Heart left ventricle (tissue), 16 donors: Measurements from ENCODE around the gene RPP40. TPM values are rescaled to one million over a fixed set of nuclear protein-coding genes. Genes with fewer than 3 reads are reported as not detected.

Source experiments
- ATAC-seq, 4 donors: fragments of 200-7000 bp; cut with Tn5 transposase; one replicate each; pipeline ENCODE4 v1.9.1; 2020 to 2022; ENCODE audit warnings: moderate library complexity in 4 of 4, mild to moderate bottlenecking in 3 of 4, moderate number of reproducible peaks in 1 of 4
- DNase-seq, 5 donors: peaks; one replicate each; pipeline ENCODE4 v3.0.0-alpha.2; 2020
- H3K27ac ChIP-seq, 12 donors: fragments of 200-600 bp; sonication (generic) in 4 of 12; one replicate each; pipeline versions ENCODE4 v1.5.0 to v1.8.0; 2016 to 2022; ENCODE audit warnings: mild to moderate bottlenecking in 2 of 12
- H3K27me3 ChIP-seq, 9 donors: fragments of 200-600 bp; sonication (generic) in 2 of 9; one replicate each; pipeline versions ENCODE4 v1.5.1 to v1.8.0; 2016 to 2022; ENCODE audit warnings: mild to moderate bottlenecking in 3 of 9
- H3K36me3 ChIP-seq, 9 donors: fragments of 200-600 bp; sonication (generic) in 2 of 9; one replicate each; pipeline versions ENCODE4 v1.5.0 to v1.8.0; 2018 to 2022; ENCODE audit warnings: mild to moderate bottlenecking in 2 of 9
- H3K4me1 ChIP-seq, 12 donors: fragments of 200-600 bp; sonication (generic) in 4 of 12; one replicate each; pipeline versions ENCODE4 v1.5.0 to v1.8.0; 2016 to 2022; ENCODE audit warnings: mild to moderate bottlenecking in 3 of 12
- H3K4me3 ChIP-seq, 12 donors: fragments of 200-600 bp; sonication (generic) in 4 of 12; one replicate each; pipeline versions ENCODE4 v1.5.0 to v1.8.0; 2017 to 2022; ENCODE audit warnings: mild to moderate bottlenecking in 9 of 12, moderate library complexity in 4 of 12
- H3K9me3 ChIP-seq, 12 donors: fragments of 200-600 bp; sonication (generic) in 4 of 12; one replicate each; pipeline versions ENCODE4 v1.5.0 to v1.8.0; 2016 to 2022; ENCODE audit warnings: mild to moderate bottlenecking in 1 of 12
- CTCF ChIP-seq, 12 donors: fragments of 200-600 bp; sonication (generic) in 4 of 12; IDR thresholded peaks; one replicate each; pipeline versions ENCODE4 v1.5.0 to v1.8.0; 2018 to 2022; ENCODE audit warnings: antibody characterized with exemption in 12 of 12, mild to moderate bottlenecking in 5 of 12
- POLR2A ChIP-seq, 2 donors: fragments of 450-650 bp; IDR thresholded peaks; one replicate each; pipeline ENCODE4 v1.6.1; 2017; ENCODE audit warnings: antibody characterized with exemption in 2 of 2, mild to moderate bottlenecking in 2 of 2, moderate library complexity in 2 of 2
- WGBS, 4 donors: extraction: QIAGEN DNeasy Blood & Tissue Kit in 2 of 4; methylation state at CpG; one replicate each; pipeline versions ENCODE4 v1.1.5 to v1.1.7; 2013 to 2018; 5-methylcytosine and 5-hydroxymethylcytosine counted together
- intact Hi-C, 10 donors: fragments of 100-400 bp; cut with DNase I; formaldehyde crosslinking; loops; one replicate each; pipeline versions ENCODE4 v1.11.1 to v1.14.2; 2022
- polyA plus RNA-seq, 2 donors: library from polyadenylated mRNA; stranded (reverse); fragments of 200-250 nt; gene quantifications; one replicate each; pipeline ENCODE4 v1.2.3, GENCODE V29; 2013
- total RNA-seq, 9 donors: library from RNA; depleted of rRNA in 2 of 9; stranded (reverse); fragments of >200 nt in 2 of 9; fragmentation: NEBNext Ultra II Directional in 3 of 9; extraction: Animal tissue kit (Norgen Biotek cat#: 25700) in 3 of 9; gene quantifications; one replicate each; pipeline versions ENCODE4 v1.1.0 to v1.2.4, GENCODE V29; 2016 to 2023
- donor health status: ischemic (EF 13 %, LVEDD 7.1; RV severe dilation, severe dysfunction).
- donor health status: healthy with polysubstance abuse.
- donor health status: DM: no; HTN: yes; CAD: no.
- donor health status: DM: no; HTN: no; CAD: no.
- donor health status: ischemic (EF 25% LVEDD 6.9; RV normal size, moderate dysfunction).
- donor health status: ischemic (EF 25% LVEDD 5.7; RV mildly dilated, moderate dysfunction).
- donor health status: healthy.
- donor health status: DM: yes; HTN: yes; CAD: no.
- donor health status: ischemic (EF 35%, LVEDD 5.7; RV mildly dilated, moderate dysfunction).
- donor health status: nonischemic (EF 11% LVEDD 7.7; RV severe dilation, severe dysfunction).
- donor health status: DM: yes; HTN: yes; CAD: no.
- donor health status: PGD.
- donor health status: ischemic (EF 29% LVEDD 5.4; RV normal size, mild dysfunction).
- donor health status: nonischemic (EF 23%, LVEDD 6.1; RV moderate dilation, normal function).

The RPP40 gene
- total and polyA plus RNA-seq, 11 donors = 1.8 to 13.7 (median 3.6) TPM

DNA sequence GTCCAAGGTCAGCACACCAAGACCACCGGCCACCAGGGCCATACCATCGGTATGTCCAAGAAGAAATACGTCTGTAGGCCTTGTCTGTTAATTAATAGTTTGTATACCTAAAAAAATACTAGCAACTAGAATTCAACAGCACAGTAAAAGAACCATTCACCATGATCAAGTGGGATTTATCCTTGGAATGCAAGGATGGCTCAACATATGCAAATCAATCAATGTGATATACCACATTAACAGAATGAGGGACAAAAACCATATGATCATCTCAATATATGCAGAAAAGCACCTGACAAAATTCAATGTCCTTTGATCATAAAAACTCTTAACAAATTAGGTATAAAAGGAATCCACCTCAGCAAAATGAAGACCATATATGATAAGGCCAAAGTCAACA, 24.4 kb downstream of the RPP40 start:
- intact Hi-C loops = no loop called here
- peaks cover 0 to 21% (median 6%) of the 10 kb centered on the region in 12 donors for H3K9me3 ChIP-seq
- H3K36me3 ChIP-seq = no peaks in the 10 kb centered on the region
- TF ChIP-seq CTCF (IDR thresholded peaks at IDR 0.05) (no peak), POLR2A (IDR thresholded peaks at IDR 0.05) (no peak)
- no peak overlapping the region for H3K27ac ChIP-seq
- no peaks in the 10 kb centered on the region for H3K27me3 ChIP-seq
- H3K4me3 ChIP-seq = no peak overlapping the region
- no peak for DNase-seq
- ATAC-seq = no peak
- WGBS, 4 donors = 62 to 81% (median 64%) methylated on average over 3 of the region's 3 CpGs
- H3K4me1 ChIP-seq = peaks cover 0 to 4% (median 0%) of the 10 kb centered on the region in 12 donors

GRCh38 chr6:4977468-4977867, 26.4 kb downstream of the RPP40 start:
- Histone ChIP-seq H3K36me3 (no peaks in the 10 kb centered on the region), H3K4me3 (no peak overlapping the region), H3K27ac (no peak overlapping the region), H3K9me3 (peaks cover 0 to 21% (median 6%) of the 10 kb centered on the region in 12 donors), H3K27me3 (no peaks in the 10 kb centered on the region), H3K4me1 (peaks cover 0 to 10% (median 2%) of the 10 kb centered on the region in 12 donors)
- ATAC-seq (no peak), DNase-seq (no peak)
- whole genome bisulfite sequencing, 4 donors = 68 to 75% (median 71%) methylated on average over 5 of the region's 5 CpGs
- intact Hi-C loops = no loop called here
- TF ChIP-seq CTCF (IDR thresholded peaks at IDR 0.05) (no peak), POLR2A (IDR thresholded peaks at IDR 0.05) (no peak)

DNA sequence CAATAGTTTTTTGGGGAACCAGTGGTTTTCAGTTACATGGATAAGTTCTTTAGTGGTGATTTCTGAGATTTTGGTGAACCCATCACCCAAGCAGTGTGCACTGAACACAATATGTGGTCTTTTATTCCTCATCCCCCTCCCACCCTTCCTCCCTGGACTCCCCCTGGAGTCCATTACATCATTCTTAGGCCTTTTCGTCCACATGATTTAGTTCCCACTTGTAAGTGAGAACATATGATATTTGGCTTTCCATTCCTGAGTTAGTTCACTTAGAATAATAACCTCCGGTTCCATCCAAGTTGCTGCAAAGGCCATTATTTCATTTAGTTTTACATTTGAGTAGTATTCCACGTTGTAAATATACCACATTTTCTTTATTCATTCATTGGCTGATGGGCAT, 28.3 kb downstream of the RPP40 start:
- Histone ChIP-seq H3K4me1 (peaks cover 0 to 10% (median 2%) of the 10 kb centered on the region in 12 donors), H3K9me3 (peaks cover 0 to 21% (median 6%) of the 10 kb centered on the region in 12 donors), H3K27ac (no peak overlapping the region), H3K27me3 (no peaks in the 10 kb centered on the region), H3K36me3 (no peaks in the 10 kb centered on the region), H3K4me3 (no peak overlapping the region)
- no peak for TF ChIP-seq CTCF (IDR thresholded peaks at IDR 0.05)
- TF ChIP-seq POLR2A (IDR thresholded peaks at IDR 0.05) = no peak
- intact Hi-C loops = no loop called here
- DNase-seq (no peak), ATAC-seq (no peak)
- WGBS, 4 donors = 60 to 72% (median 66%) methylated on average over 3 of the region's 3 CpGs

- peaks cover 0 to 10% (median 2%) of the 10 kb centered on the region in 12 donors for H3K4me1 ChIP-seq
- 79 to 87% (median 80%) methylated on average over 6 to 8 of the region's 8 CpGs for WGBS, 4 donors
- TF ChIP-seq POLR2A (IDR thresholded peaks at IDR 0.05) = no peak
- no peak for TF ChIP-seq CTCF (IDR thresholded peaks at IDR 0.05)
- peaks cover 0 to 19% (median 6%) of the 10 kb centered on the region in 12 donors for H3K9me3 ChIP-seq
- H3K36me3 ChIP-seq = no peaks in the 10 kb centered on the region
- H3K27me3 ChIP-seq = no peaks in the 10 kb centered on the region
- no peak for DNase-seq
- intact Hi-C loops = no loop called here
- H3K4me3 ChIP-seq = no peak overlapping the region
- H3K27ac ChIP-seq = peak overlapping the region in 2 of 12 donors; percentile 26 to 62
- ATAC-seq = no peak
Measured at GRCh38 chr6:4974962-4975361, 28.9 kb downstream of the RPP40 start.
